ENCODE data around the gene CMPK1.

Gene CMPK1

DNA sequence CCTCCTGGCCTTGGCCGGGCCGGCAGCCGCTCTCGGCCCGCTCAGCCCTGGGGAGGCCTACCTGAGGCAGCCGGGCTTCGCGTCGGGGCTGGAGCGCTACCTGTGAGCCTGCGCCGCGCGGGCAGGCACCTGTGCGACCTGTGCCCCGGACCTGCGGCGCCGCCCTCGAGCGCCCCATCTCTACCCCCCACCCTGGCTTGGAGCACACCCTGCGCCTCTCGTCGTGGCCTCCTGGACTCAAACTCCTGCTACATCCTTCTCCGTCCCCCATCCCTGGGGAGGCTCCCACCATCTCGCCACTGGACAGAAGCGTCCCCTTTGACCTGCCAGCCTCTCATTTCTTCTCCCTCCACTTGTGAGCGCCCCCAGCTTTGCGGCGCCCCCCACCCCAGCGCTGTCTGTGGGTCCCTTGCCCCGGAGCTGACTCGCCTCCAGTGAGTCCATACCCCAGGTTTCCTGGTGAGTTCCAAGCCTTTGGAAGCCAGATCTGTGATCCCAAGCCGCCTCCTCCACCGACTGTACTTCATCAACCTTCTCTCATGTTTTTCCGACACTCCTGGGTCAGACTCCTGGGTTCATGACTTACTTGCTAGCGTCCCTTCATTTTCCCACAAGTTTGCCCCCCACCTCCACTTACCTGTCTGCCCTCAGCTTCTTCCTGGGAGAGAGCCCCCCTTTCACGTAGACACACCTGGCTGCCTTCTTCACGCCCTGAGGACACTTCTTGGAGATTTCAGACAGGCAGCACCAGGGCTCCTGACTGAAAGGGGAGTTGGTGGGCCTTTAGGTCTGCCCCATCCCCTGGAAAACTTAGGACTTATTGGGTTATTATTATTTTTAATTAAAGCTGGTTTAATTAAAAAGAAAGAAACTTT is 83.8 kb downstream of the CMPK1 start:
- in situ Hi-C loops (cut with MboI; ENCODE audit: low sequenced_read_pairs, unreplicated experiment) = no loop called here
- no peak for DNase-seq (ENCODE audit: low spot score)
- TF ChIP-seq CTCF (IDR thresholded peaks at IDR 0.05; ENCODE audit: borderline replicate concordance, control extremely low read depth, extremely low read depth, insufficient read depth, missing control alignments) = no peak

DNA sequence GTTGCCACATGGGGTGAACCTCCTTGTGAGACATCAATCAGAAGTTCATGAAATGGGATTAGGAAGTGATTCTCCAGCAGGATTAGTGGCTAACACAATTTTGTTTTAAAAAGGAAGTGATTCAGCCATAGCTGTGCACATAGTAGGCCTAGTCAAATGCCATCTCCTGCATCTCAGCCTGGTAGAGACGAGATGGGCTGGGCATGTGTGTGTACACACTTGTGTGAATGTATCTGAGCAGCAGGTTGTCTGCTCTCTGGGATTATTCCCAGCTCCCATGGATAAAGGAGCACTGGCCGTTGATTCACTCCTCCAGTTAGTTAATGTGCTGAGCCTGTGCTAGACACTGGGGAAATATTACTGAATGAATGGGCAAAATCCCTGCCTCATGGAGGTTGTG is 84.5 kb downstream of the CMPK1 start:
- no peak for DNase-seq (ENCODE audit: low spot score)
- in situ Hi-C loops (cut with MboI; ENCODE audit: low sequenced_read_pairs, unreplicated experiment) = no loop called here
- no peak for TF ChIP-seq CTCF (IDR thresholded peaks at IDR 0.05; ENCODE audit: borderline replicate concordance, control extremely low read depth, extremely low read depth, insufficient read depth, missing control alignments)

GRCh38 chr1:47418681-47419325 is 85.2 kb downstream of the CMPK1 start:
- in situ Hi-C loops (cut with MboI; ENCODE audit: low sequenced_read_pairs, unreplicated experiment) = no loop called here
- DNase-seq (ENCODE audit: low spot score) = no peak
- no peak for TF ChIP-seq CTCF (IDR thresholded peaks at IDR 0.05; ENCODE audit: borderline replicate concordance, control extremely low read depth, extremely low read depth, insufficient read depth, missing control alignments)

DNA sequence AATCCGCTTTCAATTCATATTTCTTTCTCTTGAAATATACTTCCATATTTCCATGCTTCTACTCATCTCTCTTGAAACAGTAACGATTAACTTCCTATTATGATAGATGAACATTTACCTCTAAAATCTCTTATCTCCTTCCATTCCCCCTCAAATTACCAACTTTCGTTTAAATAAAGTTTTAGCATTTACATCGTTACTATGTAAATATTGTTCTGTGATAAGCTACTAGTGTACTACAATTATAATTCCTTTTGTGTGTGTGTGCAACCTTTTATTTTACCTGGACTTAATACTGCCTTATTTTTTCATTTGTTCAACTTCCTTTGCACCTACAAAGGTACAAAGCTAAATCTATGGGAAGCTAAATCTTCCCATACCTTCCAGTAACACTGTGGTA is 87.0 kb downstream of the CMPK1 start:
- no peak for TF ChIP-seq CTCF (IDR thresholded peaks at IDR 0.05; ENCODE audit: borderline replicate concordance, control extremely low read depth, extremely low read depth, insufficient read depth, missing control alignments)
- DNase-seq (ENCODE audit: low spot score) = no peak

GRCh38 chr1:47423872-47424271 is 90.3 kb downstream of the CMPK1 start:
- DNase-seq (ENCODE audit: low spot score) = no peak
- no peak for TF ChIP-seq CTCF (IDR thresholded peaks at IDR 0.05; ENCODE audit: borderline replicate concordance, control extremely low read depth, extremely low read depth, insufficient read depth, missing control alignments)

More for the DNA sequence above, 87.0 kb downstream of the CMPK1 start:
- in situ Hi-C loops (cut with MboI; ENCODE audit: low sequenced_read_pairs, unreplicated experiment) = no loop called here

DNA sequence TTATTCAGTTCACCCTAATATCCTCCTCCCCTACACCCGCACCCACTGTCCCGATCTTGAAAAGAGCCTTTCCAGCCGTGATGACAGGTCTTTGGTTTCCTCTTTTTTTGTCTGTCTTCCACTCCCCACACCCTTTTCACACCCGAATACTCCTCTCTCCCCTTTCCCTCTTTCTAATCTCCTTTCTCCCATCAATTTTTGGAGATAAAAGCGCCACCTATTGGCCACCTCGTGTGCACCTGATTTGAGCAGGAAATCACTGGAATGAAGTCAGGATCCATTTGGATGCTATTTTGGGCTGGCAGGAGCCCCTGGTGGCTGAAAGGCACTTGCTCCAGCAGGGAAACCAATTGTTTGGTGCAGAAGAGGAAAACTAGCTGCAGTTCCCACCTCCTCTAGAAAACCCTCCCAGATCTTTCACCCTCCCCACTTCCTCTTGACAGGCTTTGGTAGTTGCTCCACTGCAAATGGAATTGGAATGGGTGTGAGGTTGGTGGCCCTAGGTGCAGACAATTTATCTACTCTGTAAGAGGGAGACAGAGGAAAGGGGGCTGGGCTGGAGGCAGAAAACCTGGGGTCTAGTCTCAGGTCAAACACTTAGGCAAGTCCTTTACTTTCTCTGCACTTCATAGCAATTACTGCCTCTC is 90.9 kb downstream of the CMPK1 start:
- DNase-seq (ENCODE audit: low spot score) = no peak
- in situ Hi-C loops (cut with MboI; ENCODE audit: low sequenced_read_pairs, unreplicated experiment) = no loop called here
- TF ChIP-seq CTCF (IDR thresholded peaks at IDR 0.05; ENCODE audit: borderline replicate concordance, control extremely low read depth, extremely low read depth, insufficient read depth, missing control alignments) = peak; percentile 41

More at GRCh38 chr1:47423872-47424271, 90.3 kb downstream of the CMPK1 start:
- in situ Hi-C loops (cut with MboI; ENCODE audit: low sequenced_read_pairs, unreplicated experiment) = no loop called here
